ENCODE results near the gene RABL6.
A peak's percentile ranks its signal among the peaks of the same experiment; 100 is the strongest.
"Not testable (repeated sequence)": the region's sequence is repeated elsewhere in the genome, so short reads cannot be mapped to it uniquely, and the experiment has no call there.

The RABL6 gene, protein sequence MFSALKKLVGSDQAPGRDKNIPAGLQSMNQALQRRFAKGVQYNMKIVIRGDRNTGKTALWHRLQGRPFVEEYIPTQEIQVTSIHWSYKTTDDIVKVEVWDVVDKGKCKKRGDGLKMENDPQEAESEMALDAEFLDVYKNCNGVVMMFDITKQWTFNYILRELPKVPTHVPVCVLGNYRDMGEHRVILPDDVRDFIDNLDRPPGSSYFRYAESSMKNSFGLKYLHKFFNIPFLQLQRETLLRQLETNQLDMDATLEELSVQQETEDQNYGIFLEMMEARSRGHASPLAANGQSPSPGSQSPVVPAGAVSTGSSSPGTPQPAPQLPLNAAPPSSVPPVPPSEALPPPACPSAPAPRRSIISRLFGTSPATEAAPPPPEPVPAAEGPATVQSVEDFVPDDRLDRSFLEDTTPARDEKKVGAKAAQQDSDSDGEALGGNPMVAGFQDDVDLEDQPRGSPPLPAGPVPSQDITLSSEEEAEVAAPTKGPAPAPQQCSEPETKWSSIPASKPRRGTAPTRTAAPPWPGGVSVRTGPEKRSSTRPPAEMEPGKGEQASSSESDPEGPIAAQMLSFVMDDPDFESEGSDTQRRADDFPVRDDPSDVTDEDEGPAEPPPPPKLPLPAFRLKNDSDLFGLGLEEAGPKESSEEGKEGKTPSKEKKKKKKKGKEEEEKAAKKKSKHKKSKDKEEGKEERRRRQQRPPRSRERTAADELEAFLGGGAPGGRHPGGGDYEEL

DNA sequence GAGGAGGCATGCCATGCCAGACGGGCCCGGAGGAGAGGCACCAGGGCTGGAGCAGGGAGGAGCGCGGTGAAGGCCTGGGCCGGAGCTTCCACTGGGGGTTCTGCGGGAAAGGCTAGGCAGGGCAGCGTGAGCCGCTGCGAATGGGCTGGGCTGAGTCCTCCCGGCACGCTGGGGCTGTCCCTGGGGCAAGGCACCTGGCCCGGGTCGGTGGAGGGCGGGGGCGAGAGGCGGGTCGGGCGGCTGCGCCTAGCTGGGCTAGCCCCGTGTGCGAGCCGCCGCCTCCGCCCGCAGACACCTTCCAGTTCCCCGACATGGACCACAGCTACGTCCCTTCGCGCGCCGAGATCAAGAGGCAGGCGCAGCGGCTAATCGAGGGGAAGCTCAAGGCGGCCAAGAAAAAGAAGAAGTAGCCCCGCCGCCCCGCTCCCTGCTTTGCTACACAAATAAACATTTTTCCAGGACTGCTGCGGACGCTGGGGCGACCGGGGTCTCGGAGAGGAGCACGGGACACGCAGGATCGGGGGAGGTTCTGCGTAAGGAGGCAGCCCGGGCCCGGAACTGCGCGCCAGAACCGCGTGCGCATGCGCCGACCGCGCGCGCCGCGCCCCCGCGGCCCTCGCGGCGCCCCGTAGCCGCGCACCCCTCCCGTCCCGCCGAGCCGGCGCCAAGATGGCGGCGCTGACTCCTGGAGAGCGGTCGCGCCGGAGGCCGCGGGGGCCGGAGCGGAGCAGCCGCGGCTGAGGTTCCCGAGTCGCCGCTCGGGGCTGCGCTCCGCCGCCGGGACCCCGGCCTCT lies at the start of gene RABL6:
Gene RABL6 (plus strand): TSS at position 668 of the 794 bp plus-strand sequence. CDS start 249 bp downstream, outside the sequence.
- H3K36me3 Mint-ChIP-seq (ENCODE audit: low read depth): peaks cover 68% of the 10 kb centered on the region
- peak within 1 kb of the TSS; percentile 84 for H3K27ac Mint-ChIP-seq
- peak within 1 kb of the TSS; percentile 86 for H3K4me3 Mint-ChIP-seq
- peaks cover 10% of the 10 kb centered on the region for H3K27me3 Mint-ChIP-seq
- no peaks in the 10 kb centered on the region for H3K9me3 Mint-ChIP-seq
- intact Hi-C loops (cut with micrococcal nuclease): loop anchor here (2.0 kb wide), 1 partner anchor 41 kb away; the partner anchor contains the start of gene PHPT1
- peaks cover 39% of the 10 kb centered on the region for H3K4me1 Mint-ChIP-seq (ENCODE audit: low read depth)

DNA sequence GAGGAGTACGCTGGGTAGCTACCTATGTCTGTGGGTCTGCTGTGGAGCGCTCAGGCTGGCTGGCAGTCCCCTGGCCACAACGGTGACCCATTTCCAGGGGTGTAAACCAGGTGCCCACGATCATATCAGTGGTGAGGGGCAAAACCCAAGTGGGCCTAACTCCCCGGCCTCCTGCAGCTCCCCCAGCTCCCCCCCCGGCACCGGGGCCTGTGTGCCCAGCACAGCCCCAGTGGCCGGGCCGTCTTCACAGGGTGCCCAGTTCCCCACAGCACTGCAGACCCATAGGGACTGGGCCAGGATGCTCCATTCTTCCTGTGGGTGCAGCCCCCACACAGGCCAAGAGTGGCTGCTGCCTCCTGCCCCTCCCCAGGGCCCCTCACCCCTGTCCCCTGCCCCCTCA lies 48.7 kb upstream of the RABL6 start:
- H3K4me3 Mint-ChIP-seq: no peak overlapping the region
- H3K27ac Mint-ChIP-seq: no peak overlapping the region
- H3K9me3 Mint-ChIP-seq: peaks cover 17% of the 10 kb centered on the region
- H3K27me3 Mint-ChIP-seq: peaks cover 32% of the 10 kb centered on the region
- intact Hi-C loops (cut with micrococcal nuclease): no loop called here
- H3K4me1 Mint-ChIP-seq (ENCODE audit: low read depth): no peaks in the 10 kb centered on the region
- peaks cover 9% of the 10 kb centered on the region for H3K36me3 Mint-ChIP-seq (ENCODE audit: low read depth)

DNA sequence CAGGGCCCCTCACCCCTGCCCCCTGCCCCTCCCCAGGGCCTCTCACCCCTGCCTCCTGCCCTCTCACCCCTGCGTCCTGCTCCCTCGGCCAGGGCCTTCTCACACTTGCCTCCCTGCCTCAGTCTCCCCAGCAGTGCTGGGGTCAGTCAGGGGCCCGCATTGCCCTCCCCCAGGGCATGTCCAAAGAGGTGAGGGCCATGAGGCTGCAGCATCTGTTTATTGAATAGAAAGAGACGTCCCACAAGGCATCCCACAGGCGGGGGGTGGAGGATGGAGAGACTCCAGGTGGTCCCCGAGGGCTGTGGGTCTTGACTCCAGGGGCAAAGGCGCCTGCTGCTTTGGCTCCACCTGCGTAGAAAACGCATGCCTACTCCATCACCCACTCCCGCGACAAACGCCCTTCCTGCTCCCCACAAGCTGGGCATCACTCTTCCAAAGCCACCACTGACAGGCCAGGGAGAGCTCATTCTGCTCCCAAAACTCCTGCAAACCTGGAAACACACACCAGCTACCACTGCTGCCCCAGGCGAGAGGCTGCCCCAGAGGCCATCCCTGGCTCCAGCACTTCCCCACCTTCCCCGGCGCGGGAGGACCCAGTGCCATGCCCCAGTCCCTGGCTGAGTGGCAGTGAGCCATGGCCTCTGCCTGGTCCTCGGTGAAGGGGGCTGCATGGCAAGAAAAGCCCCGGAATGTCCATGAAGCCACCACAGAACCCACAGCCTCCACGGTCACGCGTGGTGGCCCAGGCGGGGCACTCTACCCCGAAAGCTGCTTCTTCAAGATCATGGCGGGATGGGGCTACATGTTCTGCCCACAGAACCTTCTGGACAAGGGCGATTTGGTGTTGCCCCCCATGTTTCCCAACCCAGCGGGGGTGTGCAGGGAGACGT lies 48.1 kb upstream of the RABL6 start:
- no peak overlapping the region for H3K4me3 Mint-ChIP-seq
- peaks cover 30% of the 10 kb centered on the region for H3K27me3 Mint-ChIP-seq
- H3K9me3 Mint-ChIP-seq: peaks cover 17% of the 10 kb centered on the region
- H3K36me3 Mint-ChIP-seq (ENCODE audit: low read depth): peaks cover 9% of the 10 kb centered on the region
- H3K27ac Mint-ChIP-seq: no peak overlapping the region
- intact Hi-C loops (cut with micrococcal nuclease): no loop called here
- no peaks in the 10 kb centered on the region for H3K4me1 Mint-ChIP-seq (ENCODE audit: low read depth)

DNA sequence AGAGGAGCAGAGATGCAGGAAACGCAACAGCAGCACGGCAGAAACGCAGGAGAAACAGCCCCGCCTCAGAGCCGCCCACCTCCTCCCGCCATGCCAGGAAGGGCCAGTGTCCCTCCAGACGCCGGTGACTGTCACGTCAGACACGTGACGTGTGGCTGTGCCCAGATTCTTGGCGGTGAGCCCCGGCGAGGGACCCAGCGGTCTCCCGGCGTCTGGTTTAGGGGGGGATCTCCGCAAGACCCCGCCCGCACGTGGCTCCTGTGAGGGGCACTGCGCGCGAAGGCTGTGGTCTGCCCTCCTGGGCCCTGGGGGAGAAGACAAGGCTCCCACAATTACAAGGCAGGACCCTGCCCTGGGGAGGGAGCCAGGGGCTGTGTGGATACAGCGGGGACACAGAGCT lies 47.3 kb upstream of the RABL6 start:
- H3K27me3 Mint-ChIP-seq: peaks cover 27% of the 10 kb centered on the region
- peaks cover 13% of the 10 kb centered on the region for H3K9me3 Mint-ChIP-seq
- intact Hi-C loops (cut with micrococcal nuclease): no loop called here
- H3K36me3 Mint-ChIP-seq (ENCODE audit: low read depth): peaks cover 8% of the 10 kb centered on the region
- no peak overlapping the region for H3K27ac Mint-ChIP-seq
- no peaks in the 10 kb centered on the region for H3K4me1 Mint-ChIP-seq (ENCODE audit: low read depth)
- no peak overlapping the region for H3K4me3 Mint-ChIP-seq

DNA sequence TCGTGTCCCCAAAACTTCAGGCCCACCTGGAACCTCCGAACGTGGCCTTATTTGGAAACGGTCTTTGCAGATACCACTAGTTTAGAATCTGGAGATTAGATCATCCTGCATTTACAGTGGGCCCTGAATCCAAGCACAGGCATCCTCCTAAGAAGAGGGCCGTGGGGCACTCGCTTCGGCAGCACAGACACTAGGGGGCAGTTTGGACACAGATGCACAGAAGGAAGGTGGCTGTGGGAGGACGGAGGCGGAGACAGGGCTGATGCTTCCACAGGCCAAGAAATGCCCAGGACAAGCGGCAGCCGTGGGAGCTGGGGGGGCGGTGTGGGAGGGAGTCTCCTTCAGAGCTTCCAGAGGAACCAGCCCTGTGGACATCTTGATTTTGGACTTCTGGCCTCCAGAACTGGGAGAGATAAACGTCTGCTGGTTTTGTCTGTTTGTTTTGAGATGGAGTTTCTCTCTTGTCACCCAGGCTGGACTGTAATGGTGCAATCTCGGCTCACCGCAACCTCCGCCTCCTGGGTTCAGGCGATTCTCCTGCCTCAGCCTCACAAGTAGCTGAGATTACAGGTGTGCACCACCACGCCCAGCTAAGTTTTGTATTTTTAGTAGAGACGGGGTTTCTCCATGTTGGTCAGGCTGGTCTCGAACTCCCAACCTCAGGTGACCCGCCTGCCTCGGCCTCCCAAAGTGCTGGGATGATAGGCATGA lies 46.8 kb upstream of the RABL6 start:
- H3K4me3 Mint-ChIP-seq; H3K9me3 Mint-ChIP-seq; H3K36me3 Mint-ChIP-seq (ENCODE audit: low read depth); H3K27ac Mint-ChIP-seq; H3K4me1 Mint-ChIP-seq (ENCODE audit: low read depth); intact Hi-C loops (cut with micrococcal nuclease): not testable (repeated sequence)
- peaks cover 25% of the 10 kb centered on the region for H3K27me3 Mint-ChIP-seq

DNA sequence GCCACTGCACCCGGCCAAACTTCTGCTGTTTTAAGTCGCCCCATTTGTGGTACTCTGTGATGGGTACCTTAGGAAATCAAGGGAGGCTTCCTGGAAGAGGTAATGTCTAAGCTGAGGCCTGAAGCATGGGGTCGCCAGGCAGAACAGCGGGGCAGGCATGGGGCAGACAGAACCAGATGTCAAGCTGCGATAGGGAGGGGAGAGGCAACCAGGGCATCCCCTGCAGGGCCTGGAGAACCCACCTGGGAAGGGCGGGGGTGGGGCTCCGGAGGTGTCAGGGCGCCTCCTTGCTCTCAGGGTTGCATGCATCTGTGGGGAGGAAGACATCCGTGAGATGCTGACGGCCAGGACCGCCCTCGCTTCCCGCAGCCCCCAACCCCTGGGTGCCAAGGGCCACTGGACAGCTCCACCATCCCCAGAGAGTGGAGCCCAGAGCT lies 46.2 kb upstream of the RABL6 start:
- Mint-ChIP-seq H3K4me1 (ENCODE audit: low read depth) (no peaks in the 10 kb centered on the region), H3K36me3 (ENCODE audit: low read depth) (no peaks in the 10 kb centered on the region), H3K4me3 (no peak overlapping the region), H3K27me3 (peaks cover 27% of the 10 kb centered on the region), H3K27ac (no peak overlapping the region), H3K9me3 (peaks cover 2% of the 10 kb centered on the region)
- intact Hi-C loops (cut with micrococcal nuclease): no loop called here

DNA sequence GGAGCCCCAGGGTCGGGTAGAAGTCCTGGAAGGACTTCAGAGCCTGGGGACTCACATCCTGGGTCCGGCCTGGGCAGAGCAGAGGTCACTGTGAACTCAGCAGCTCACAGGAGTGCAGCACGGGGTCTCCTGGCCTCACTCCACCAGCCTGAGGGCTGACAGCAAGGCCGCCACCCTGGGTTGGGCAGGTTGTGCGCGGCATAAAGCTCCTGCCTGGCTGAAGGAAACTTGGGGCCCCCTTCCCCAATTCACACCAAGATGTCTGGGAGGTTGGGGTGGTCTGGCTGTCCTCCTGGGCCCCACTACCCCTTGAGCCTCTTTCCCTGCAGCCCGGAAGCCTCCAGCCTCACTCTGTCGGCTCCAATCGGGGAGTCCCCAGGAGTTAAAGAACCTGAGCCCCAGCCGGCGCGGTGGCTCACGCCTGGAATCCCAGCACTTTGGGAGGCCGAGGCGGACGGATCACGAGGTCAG lies 45.5 kb upstream of the RABL6 start:
- no peaks in the 10 kb centered on the region for H3K36me3 Mint-ChIP-seq (ENCODE audit: low read depth)
- no peaks in the 10 kb centered on the region for H3K4me1 Mint-ChIP-seq (ENCODE audit: low read depth)
- no peaks in the 10 kb centered on the region for H3K9me3 Mint-ChIP-seq
- no peak overlapping the region for H3K27ac Mint-ChIP-seq
- no peak overlapping the region for H3K4me3 Mint-ChIP-seq
- intact Hi-C loops (cut with micrococcal nuclease): no loop called here
- H3K27me3 Mint-ChIP-seq: peaks cover 30% of the 10 kb centered on the region

DNA sequence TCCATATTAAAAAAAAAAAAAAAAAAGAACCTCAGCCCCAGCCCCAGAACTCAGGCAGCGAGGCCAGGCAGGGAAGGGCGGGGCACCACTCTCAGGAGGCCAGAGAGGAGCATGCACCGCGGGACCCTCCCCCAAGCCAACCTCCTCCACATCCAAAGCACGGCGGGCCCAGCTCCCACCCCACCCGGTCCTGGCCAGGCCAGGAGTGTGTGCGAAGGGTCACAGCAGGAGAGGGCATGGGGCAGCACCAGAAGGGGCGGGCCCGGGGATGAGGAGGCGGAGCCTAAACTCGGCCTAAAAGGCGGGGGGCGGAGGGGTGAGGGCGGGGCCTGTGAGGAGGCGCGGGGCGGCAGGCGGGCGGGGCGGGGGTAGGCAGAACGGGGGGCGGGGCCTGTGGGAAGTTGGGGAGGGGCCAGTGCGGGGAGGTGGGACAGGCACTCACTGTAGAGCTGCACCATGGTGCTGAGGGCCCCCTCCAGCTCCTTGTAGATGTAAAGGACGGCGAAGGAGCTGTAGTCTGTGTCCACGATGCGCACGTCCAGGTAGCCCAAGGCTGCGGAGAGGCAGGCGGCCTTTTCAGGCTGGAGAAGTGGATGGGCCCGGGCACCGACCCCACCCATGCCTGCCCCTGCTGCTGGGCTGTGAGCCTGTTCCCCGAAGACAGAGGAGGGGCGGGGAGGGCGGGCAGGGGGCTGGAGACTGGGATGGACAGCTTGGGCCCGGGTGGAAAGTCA lies 44.7 kb upstream of the RABL6 start:
- Mint-ChIP-seq H3K27ac (no peak overlapping the region), H3K4me3 (no peak overlapping the region), H3K4me1 (ENCODE audit: low read depth) (no peaks in the 10 kb centered on the region), H3K36me3 (ENCODE audit: low read depth) (no peaks in the 10 kb centered on the region), H3K9me3 (no peaks in the 10 kb centered on the region), H3K27me3 (peaks cover 36% of the 10 kb centered on the region)
- intact Hi-C loops (cut with micrococcal nuclease): no loop called here

DNA sequence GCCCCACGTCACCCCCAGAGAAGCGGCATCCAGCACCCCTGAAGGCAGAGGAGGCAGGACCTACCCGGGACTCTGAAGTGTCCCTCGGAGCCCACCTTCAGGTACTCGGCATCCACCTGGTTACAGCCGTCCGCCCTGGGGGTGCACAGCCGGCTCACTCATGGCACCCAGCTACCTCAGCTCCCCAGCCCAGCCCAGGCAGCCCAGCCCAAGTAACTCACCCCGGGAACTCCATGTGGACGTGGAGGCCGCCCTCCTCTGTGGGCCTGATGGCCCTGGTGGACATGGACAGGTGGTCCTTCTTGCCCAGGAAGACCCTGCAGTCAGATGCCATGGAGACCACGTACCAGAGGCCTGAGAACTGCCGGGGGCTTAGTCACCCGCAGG lies 44.1 kb upstream of the RABL6 start:
- H3K4me1 Mint-ChIP-seq (ENCODE audit: low read depth): no peaks in the 10 kb centered on the region
- intact Hi-C loops (cut with micrococcal nuclease): no loop called here
- H3K27ac Mint-ChIP-seq: no peak overlapping the region

DNA sequence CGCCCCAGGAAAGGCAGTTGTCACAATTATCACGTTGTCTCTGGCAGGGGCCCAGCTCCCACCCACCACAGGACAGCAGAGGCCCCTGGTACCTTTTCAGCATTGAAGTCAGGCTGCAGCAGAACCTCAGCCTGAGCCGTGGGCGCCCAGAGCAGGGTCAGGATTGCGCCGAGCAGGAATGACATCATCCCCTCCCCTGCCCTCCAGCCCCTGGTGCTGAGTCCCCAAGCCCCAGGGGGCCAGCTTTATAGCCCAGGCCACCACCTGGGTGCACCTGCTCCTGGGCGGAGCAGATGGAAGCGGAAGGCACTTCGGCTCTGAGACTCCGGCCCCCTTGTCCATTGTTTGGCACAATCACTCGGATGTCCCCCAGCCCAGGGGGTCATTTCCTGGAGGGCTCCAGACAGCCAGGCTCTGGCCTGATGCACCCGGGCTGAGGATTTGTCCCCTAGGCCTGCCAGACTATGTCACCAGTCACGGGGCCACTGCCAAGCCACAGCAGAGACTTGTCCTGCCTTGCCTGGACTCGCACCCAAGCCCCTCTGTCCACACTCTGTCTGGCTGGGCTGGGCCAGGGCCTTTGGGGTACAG lies 43.4 kb upstream of the RABL6 start, which contains the start of gene LCN15:
Gene LCN15 (minus strand): TSS at position 218 of the 591 bp plus-strand sequence. CDS start 30 bp downstream, at position 188.
- no peaks in the 10 kb centered on the region for H3K9me3 Mint-ChIP-seq
- H3K4me3 Mint-ChIP-seq: no peak within 1 kb of the TSS
- peaks cover 43% of the 10 kb centered on the region for H3K27me3 Mint-ChIP-seq
- intact Hi-C loops (cut with micrococcal nuclease): no loop called here
- no peaks in the 10 kb centered on the region for H3K4me1 Mint-ChIP-seq (ENCODE audit: low read depth)
- no peaks in the 10 kb centered on the region for H3K36me3 Mint-ChIP-seq (ENCODE audit: low read depth)
- no peak within 1 kb of the TSS for H3K27ac Mint-ChIP-seq

More for the DNA sequence above, 44.1 kb upstream of the RABL6 start:
- Mint-ChIP-seq H3K27me3 (peaks cover 40% of the 10 kb centered on the region), H3K9me3 (no peaks in the 10 kb centered on the region), H3K36me3 (ENCODE audit: low read depth) (no peaks in the 10 kb centered on the region), H3K4me3 (no peak overlapping the region)

DNA sequence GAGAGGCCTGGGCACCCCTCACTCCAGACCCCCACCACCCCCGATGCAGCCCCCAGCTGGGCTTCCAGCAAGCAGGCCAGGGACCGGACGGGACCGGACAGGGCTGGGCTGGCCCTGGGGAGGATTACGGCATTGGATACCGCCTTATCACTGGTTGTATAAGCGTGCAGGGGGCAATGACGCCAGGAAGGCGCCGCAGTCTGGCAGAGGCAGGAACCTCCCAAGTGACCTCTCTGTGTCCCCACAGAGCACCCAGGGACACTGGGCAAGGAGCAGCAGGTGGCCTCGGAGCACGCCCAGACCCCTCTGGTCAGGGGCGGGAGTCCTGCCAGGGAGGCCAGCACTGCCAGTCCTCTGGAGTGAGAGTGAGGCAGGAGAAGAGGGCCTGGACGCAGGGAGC lies 42.7 kb upstream of the RABL6 start:
- Mint-ChIP-seq H3K36me3 (ENCODE audit: low read depth) (no peaks in the 10 kb centered on the region), H3K9me3 (no peaks in the 10 kb centered on the region), H3K27me3 (peaks cover 41% of the 10 kb centered on the region), H3K4me1 (ENCODE audit: low read depth) (peaks cover 5% of the 10 kb centered on the region), H3K4me3 (no peak overlapping the region), H3K27ac (no peak overlapping the region)
- intact Hi-C loops (cut with micrococcal nuclease): no loop called here

Data from dendritic cell treated with granulocyte-macrophage colony-stimulating factor and Interleukin-4, amounts not matched to agents 40 ng/mL and 50 ng/mL, for 4 days (primary cell).